Keratinocyte (primary cell): ENCODE measurements around the gene SYT2. TPM values are rescaled to one million over a fixed set of nuclear protein-coding genes. Genes with fewer than 3 reads are reported as not detected.

Source experiments
- DNase-seq: peaks from one replicate; pipeline ENCODE4 v3.0.0-alpha.2; 2011; ENCODE audit warnings: low read depth, missing footprints, low spot score
- FAIRE-seq: peaks from 2 replicates; lab custom pipeline; 2011; peaks lifted over from hg19 to GRCh38; lab: Jason Lieb, UNC
- H2AFZ ChIP-seq: 2 replicates; pipeline ENCODE4 v1.6.0; 2012; ENCODE audit warnings: low read length, control low read depth, inconsistent platforms; ENCODE audit not compliant: control insufficient read depth
- H3K27ac ChIP-seq: 2 replicates; pipeline ENCODE4 v1.5.1; 2011; ENCODE audit warnings: low read length; ENCODE audit not compliant: control insufficient read depth, insufficient read depth
- H3K27me3 ChIP-seq: 3 replicates; pipeline ENCODE4 v1.6.0; 2011; ENCODE audit warnings: low read length; ENCODE audit not compliant: control insufficient read depth, insufficient read depth; ENCODE audit errors: extremely low read depth
- H3K36me3 ChIP-seq, 2 experiments: 2 replicates in 1 of 2; 3 replicates in 1 of 2; pipeline ENCODE4 v1.5.1; 2011; ENCODE audit warnings: low read length in 2 of 2, mild to moderate bottlenecking in 1 of 2; ENCODE audit not compliant: control insufficient read depth in 2 of 2, insufficient read depth in 2 of 2; ENCODE audit errors: extremely low read depth in 1 of 2
- H3K4me1 ChIP-seq: 3 replicates; pipeline ENCODE4 v1.5.1; 2011; ENCODE audit warnings: low read length; ENCODE audit not compliant: control insufficient read depth, insufficient read depth; ENCODE audit errors: extremely low read depth
- H3K4me2 ChIP-seq: 3 replicates; pipeline ENCODE4 v1.6.0; 2011; ENCODE audit warnings: low read depth, low read length; ENCODE audit not compliant: control insufficient read depth, insufficient read depth; ENCODE audit errors: extremely low read depth
- H3K4me3 ChIP-seq, 3 experiments: fragments of 200-600 bp in 1 of 3; sonication (generic) in 1 of 3; 2 replicates in 2 of 3; 3 replicates in 1 of 3; pipeline ENCODE4 v1.5.1; 2011 to 2016; ENCODE audit warnings: low read length in 3 of 3, mild to moderate bottlenecking in 3 of 3, control low read depth in 2 of 3, inconsistent platforms in 1 of 3, low read depth in 1 of 3, mixed read lengths in 1 of 3, mixed run types in 1 of 3, moderate library complexity in 1 of 3; ENCODE audit not compliant: control insufficient read depth in 2 of 3, insufficient read depth in 2 of 3; ENCODE audit errors: extremely low read depth in 1 of 3
- H3K79me2 ChIP-seq: 2 replicates; pipeline ENCODE4 v1.6.0; 2012; ENCODE audit warnings: low read length; ENCODE audit not compliant: control insufficient read depth, insufficient read depth
- H3K9ac ChIP-seq: 3 replicates; pipeline ENCODE4 v1.6.0; 2011; ENCODE audit warnings: low read length; ENCODE audit not compliant: control insufficient read depth, insufficient read depth; ENCODE audit errors: extremely low read depth
- H3K9me1 ChIP-seq: 3 replicates; pipeline ENCODE4 v1.6.0; 2011; ENCODE audit warnings: low read length; ENCODE audit not compliant: control insufficient read depth, insufficient read depth; ENCODE audit errors: extremely low read depth
- H3K9me3 ChIP-seq: 2 replicates; pipeline ENCODE4 v1.5.1; 2012; ENCODE audit warnings: low read depth, low read length; ENCODE audit not compliant: control insufficient read depth
- H4K20me1 ChIP-seq: 3 replicates; pipeline ENCODE4 v1.6.0; 2011; ENCODE audit warnings: low read length; ENCODE audit not compliant: control insufficient read depth, insufficient read depth; ENCODE audit errors: extremely low read depth
- CTCF ChIP-seq, 3 experiments: IDR thresholded peaks in 1 of 3; conservative IDR thresholded peaks in 1 of 3; optimal IDR thresholded peaks in 1 of 3; 2 replicates in 2 of 3; 3 replicates in 1 of 3; pipeline versions ENCODE3 to v1.5.1; 2011; ENCODE audit warnings: low read length in 3 of 3, mild to moderate bottlenecking in 3 of 3, moderate library complexity in 2 of 3, control low read depth in 1 of 3, inconsistent platforms in 1 of 3; ENCODE audit not compliant: insufficient read depth in 2 of 3; ENCODE audit errors: extremely low read depth in 1 of 3
- EZH2 ChIP-seq: IDR thresholded peaks from one replicate; pipeline ENCODE4 v1.6.1; 2012; ENCODE audit warnings: inconsistent platforms, mild to moderate bottlenecking, low read length, moderate library complexity
- dilution Hi-C: fragments of 300-500 bp; cut with MboI; formaldehyde crosslinking; loops from one replicate; pipeline ENCODE4 v1.7.0; 2020; ENCODE audit warnings: low sequenced_read_pairs; ENCODE audit not compliant: extremely low pct_ligation_motif_present
- polyA plus RNA-seq, 5 experiments: library from polyadenylated mRNA; depleted of rRNA in 3 of 5; stranded (reverse) in 3 of 5; stranded (forward) in 1 of 5; unstranded in 1 of 5; fragments of >200 nt; gene quantifications; 1 replicate in 1 of 5; 2 replicates in 3 of 5; 3 replicates in 1 of 5; pipeline versions ENCODE4 v1.2.1 to v1.2.3, GENCODE V29; 2011 to 2012; ENCODE audit warnings: missing spikeins in 2 of 5, low read depth in 1 of 5, low replicate concordance in 1 of 5

SYT2 gene
- polyA plus RNA-seq, 1 donor (not counting 4 experiments of a cell fraction or from before 2014, with no cell fraction given) = not detected

GRCh38 chr1:202575918-202576653 is 134.2 kb downstream of the SYT2 start:
- DNase-seq = no peak
- Histone ChIP-seq H3K4me2 (peak overlapping the region; percentile 47), H3K27ac (peak overlapping the region; percentile 45)

GRCh38 chr1:202572867-202573266 is 137.4 kb downstream of the SYT2 start:
- dilution Hi-C loops = no loop called here
- Histone ChIP-seq H3K9me1 (no peaks in the 10 kb centered on the region), H3K79me2 (no peaks in the 10 kb centered on the region), H3K4me1 (peaks cover 45% of the 10 kb centered on the region), H3K36me3 (peaks cover 0 to 3% of the 10 kb centered on the region in 2 experiments), H3K27ac (no peak overlapping the region), H3K9me3 (no peaks in the 10 kb centered on the region), H3K4me2 (no peak overlapping the region), H2AFZ (no peak overlapping the region), H4K20me1 (no peaks in the 10 kb centered on the region), H3K9ac (no peak overlapping the region), H3K4me3 (no peak overlapping the region), H3K27me3 (no peaks in the 10 kb centered on the region)
- DNase-seq (no peak), FAIRE-seq (no peak)
- TF ChIP-seq EZH2 (no peak), CTCF (optimal IDR thresholded peaks at IDR 0.05 in 1 of 3, IDR thresholded peaks at IDR 0.05 in 1 of 3, conservative IDR thresholded peaks at IDR 0.05 in 1 of 3; ENCODE audit: extremely low read depth in 1 of 3, insufficient read depth in 2 of 3, low read length in 3 of 3) (no peak)

More at GRCh38 chr1:202575918-202576653, 134.2 kb downstream of the SYT2 start:
- no peaks in the 10 kb centered on the region for H3K9me3 ChIP-seq
- dilution Hi-C loops = no loop called here
- H3K4me1 ChIP-seq = peaks cover 46% of the 10 kb centered on the region
- no peaks in the 10 kb centered on the region for H3K9me1 ChIP-seq
- H2AFZ ChIP-seq = no peak overlapping the region
- no peaks in the 10 kb centered on the region for H4K20me1 ChIP-seq
- TF ChIP-seq EZH2 (no peak), CTCF (optimal IDR thresholded peaks at IDR 0.05 in 1 of 3, IDR thresholded peaks at IDR 0.05 in 1 of 3, conservative IDR thresholded peaks at IDR 0.05 in 1 of 3; ENCODE audit: extremely low read depth in 1 of 3, insufficient read depth in 2 of 3, low read length in 3 of 3) (no peak)
- H3K36me3 ChIP-seq = no peaks in the 10 kb centered on the region
- peak; percentile 70 for FAIRE-seq
- no peaks in the 10 kb centered on the region for H3K27me3 ChIP-seq
- H3K4me3 ChIP-seq = no peak overlapping the region
- no peak overlapping the region for H3K9ac ChIP-seq
- H3K79me2 ChIP-seq = no peaks in the 10 kb centered on the region
